PC-3 (cell line): ENCODE results near the gene SLC38A6. TPM values are rescaled to one million over a fixed set of nuclear protein-coding genes. Genes with fewer than 3 reads are reported as not detected.
"Not testable (repeated sequence)": the region's sequence is repeated elsewhere in the genome, so short reads cannot be mapped to it uniquely, and the experiment has no call there.

Experiments
- ATAC-seq: fragments of 200-7000 bp; cut with Tn5 transposase; 2 replicates; pipeline ENCODE4 v1.9.1; 2020; ENCODE audit warnings: mild to moderate bottlenecking, moderate library complexity
- BruUV-seq: library from RNA; stranded (reverse); fragments of 400-500 nt; replicated peaks from 2 replicates; lab custom pipeline; 2021; lab: Mats Ljungman, UMichigan
- CTCF ChIA-PET: fragments of 300-600 bp; sonication (Branson Sonifier 250); formaldehyde crosslinking; loops from one replicate; lab custom pipeline; 2022; ENCODE audit warnings: antibody characterized with exemption; lab: Charles Lee
- POLR2A ChIA-PET: fragments of 300-600 bp; sonication (Branson Sonifier 250); formaldehyde crosslinking; loops from one replicate; lab custom pipeline; 2022; ENCODE audit warnings: antibody characterized with exemption; ENCODE audit not compliant: unreplicated experiment; lab: Charles Lee
- DNase-seq: peaks from one replicate; pipeline ENCODE4 v3.0.0-alpha.2; 2015
- H2AFZ ChIP-seq: fragments of 300-600 bp; sonication (generic); 2 replicates; pipeline ENCODE4 v1.6.0; 2016; ENCODE audit warnings: antibody characterized with exemption, low read length
- H3F3A ChIP-seq: fragments of 300-600 bp; sonication (generic); one replicate; pipeline ENCODE4 v1.6.0; 2017; ENCODE audit warnings: antibody characterized with exemption, low read length, control low read depth, mild to moderate bottlenecking; ENCODE audit not compliant: unreplicated experiment
- H3K27ac ChIP-seq: fragments of 300-600 bp; sonication (generic); 2 replicates; pipeline ENCODE4 v1.5.1; 2016; ENCODE audit warnings: mild to moderate bottlenecking, low read length
- H3K27me3 ChIP-seq: fragments of 300-600 bp; sonication (generic); 2 replicates; pipeline ENCODE4 v1.6.1; 2016; ENCODE audit warnings: low read length, mixed read lengths
- H3K36me3 ChIP-seq: fragments of 300-600 bp; sonication (generic); 2 replicates; pipeline ENCODE4 v1.6.1; 2016; ENCODE audit warnings: low read depth, mixed run types, low read length, mixed read lengths
- H3K4me1 ChIP-seq: fragments of 300-600 bp; sonication (generic); 2 replicates; pipeline ENCODE4 v1.5.1; 2016; ENCODE audit warnings: low read length; ENCODE audit not compliant: insufficient read depth
- H3K4me2 ChIP-seq: fragments of 300-600 bp; sonication (generic); 2 replicates; pipeline ENCODE4 v1.6.0; 2016; ENCODE audit warnings: low read length
- H3K4me3 ChIP-seq: fragments of 300-600 bp; sonication (generic); 2 replicates; pipeline ENCODE4 v1.5.1; 2016; ENCODE audit warnings: mild to moderate bottlenecking, low read length, mixed read lengths
- H3K79me2 ChIP-seq: fragments of 300-600 bp; sonication (generic); 2 replicates; pipeline ENCODE4 v1.6.1; 2017; ENCODE audit warnings: low read length, mixed read lengths
- H3K9ac ChIP-seq: fragments of 300-600 bp; sonication (generic); 2 replicates; pipeline ENCODE4 v1.6.0; 2016; ENCODE audit warnings: mild to moderate bottlenecking, low read length
- H3K9me2 ChIP-seq: fragments of 300-600 bp; sonication (generic); replicated peaks from 2 replicates; pipeline ENCODE4 v1.6.1; 2016; ENCODE audit warnings: mixed run types, low read length, mixed read lengths
- H3K9me3 ChIP-seq: fragments of 300-600 bp; sonication (generic); 2 replicates; pipeline ENCODE4 v1.6.1; 2016; ENCODE audit warnings: low read length, mixed read lengths
- H4K20me1 ChIP-seq: fragments of 300-600 bp; sonication (generic); 2 replicates; pipeline ENCODE4 v1.6.1; 2016; ENCODE audit warnings: low read length, mixed read lengths
- EZH2 ChIP-seq: fragments of 300-600 bp; sonication (generic); IDR thresholded peaks from one replicate; pipeline ENCODE4 v1.6.1; 2017; ENCODE audit warnings: antibody characterized with exemption, mild to moderate bottlenecking, low read length; ENCODE audit not compliant: unreplicated experiment
- EZH2phosphoT487 ChIP-seq: fragments of 300-600 bp; sonication (generic); IDR thresholded peaks from 2 replicates; pipeline ENCODE4 v1.6.1; 2018; ENCODE audit warnings: mild to moderate bottlenecking, antibody characterized with exemption, low read length, borderline replicate concordance
- intact Hi-C: fragments of 100-400 bp; cut with micrococcal nuclease; formaldehyde crosslinking; loops from 2 replicates; pipeline ENCODE4 v1.9.0; 2023
- total RNA-seq: library from RNA; depleted of rRNA; stranded (reverse); fragments of >200 nt; gene quantifications from 2 replicates; pipeline ENCODE4 v1.2.3, GENCODE V29; 2014
- TF ChIP-seq, protein P1 (sequence below): fragments of 300-600 bp; sonication (generic); conservative IDR thresholded peaks from 2 replicates; pipeline ENCODE4 v1.5.1; 2017; ENCODE audit warnings: antibody characterized with exemption, low read depth, mild to moderate bottlenecking, low read length

Gene SLC38A6
- total RNA-seq, 1 experiment from 2014 or later, result 28.0 TPM

DNA sequence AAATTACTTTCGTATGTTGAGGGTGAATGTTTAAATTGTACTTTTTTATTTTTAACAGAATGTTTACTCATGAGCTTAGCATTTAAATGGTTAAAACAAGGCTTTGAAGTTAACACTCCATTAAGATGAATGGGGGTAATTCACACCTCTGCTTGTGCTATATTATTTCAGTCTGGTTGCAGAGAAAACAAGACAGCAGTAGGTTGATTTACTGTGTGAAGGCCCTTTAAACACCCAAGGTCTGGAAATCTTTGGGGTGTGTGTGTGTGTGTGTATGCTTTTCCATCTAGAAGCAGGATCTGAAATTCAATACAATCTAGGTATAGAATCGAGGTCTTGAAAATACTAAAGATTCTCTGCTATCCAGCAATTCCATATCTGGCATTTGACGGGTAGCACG is 83.8 kb downstream of the SLC38A6 start:
- H3K4me1 ChIP-seq, result no peaks in the 10 kb centered on the region
- no peaks in the 10 kb centered on the region for H3F3A ChIP-seq
- no peak overlapping the region for H3K27ac ChIP-seq
- H3K4me2 ChIP-seq, result no peak overlapping the region
- intact Hi-C loops, result loop anchor here (5.0 kb wide), 1 partner anchor 33 kb away; no protein-coding TSS in a partner anchor
- no peak for TF ChIP-seq EZH2phosphoT487
- TF ChIP-seq, protein P1, sequence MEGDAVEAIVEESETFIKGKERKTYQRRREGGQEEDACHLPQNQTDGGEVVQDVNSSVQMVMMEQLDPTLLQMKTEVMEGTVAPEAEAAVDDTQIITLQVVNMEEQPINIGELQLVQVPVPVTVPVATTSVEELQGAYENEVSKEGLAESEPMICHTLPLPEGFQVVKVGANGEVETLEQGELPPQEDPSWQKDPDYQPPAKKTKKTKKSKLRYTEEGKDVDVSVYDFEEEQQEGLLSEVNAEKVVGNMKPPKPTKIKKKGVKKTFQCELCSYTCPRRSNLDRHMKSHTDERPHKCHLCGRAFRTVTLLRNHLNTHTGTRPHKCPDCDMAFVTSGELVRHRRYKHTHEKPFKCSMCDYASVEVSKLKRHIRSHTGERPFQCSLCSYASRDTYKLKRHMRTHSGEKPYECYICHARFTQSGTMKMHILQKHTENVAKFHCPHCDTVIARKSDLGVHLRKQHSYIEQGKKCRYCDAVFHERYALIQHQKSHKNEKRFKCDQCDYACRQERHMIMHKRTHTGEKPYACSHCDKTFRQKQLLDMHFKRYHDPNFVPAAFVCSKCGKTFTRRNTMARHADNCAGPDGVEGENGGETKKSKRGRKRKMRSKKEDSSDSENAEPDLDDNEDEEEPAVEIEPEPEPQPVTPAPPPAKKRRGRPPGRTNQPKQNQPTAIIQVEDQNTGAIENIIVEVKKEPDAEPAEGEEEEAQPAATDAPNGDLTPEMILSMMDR, result no peak
- TF ChIP-seq EZH2, result no peak
- no peak overlapping the region for H2AFZ ChIP-seq
- no peak for DNase-seq
- no peaks in the 10 kb centered on the region for H3K27me3 ChIP-seq
- ATAC-seq, result no peak
- H4K20me1 ChIP-seq, result no peaks in the 10 kb centered on the region
- ChIA-PET POLR2A (no interaction called here), CTCF (interaction anchor here (0.6 kb wide), 1 partner anchor 345 kb away, joined by 3 read pairs; no protein-coding TSS in a partner anchor)
- no peaks in the 10 kb centered on the region for H3K9me2 ChIP-seq
- no peak overlapping the region for H3K4me3 ChIP-seq
- no peaks in the 10 kb centered on the region for H3K9me3 ChIP-seq
- no peak overlapping the region for H3K9ac ChIP-seq
- no peaks in the 10 kb centered on the region for H3K36me3 ChIP-seq
- BruUV-seq, result no TSS peak
- no peaks in the 10 kb centered on the region for H3K79me2 ChIP-seq

DNA sequence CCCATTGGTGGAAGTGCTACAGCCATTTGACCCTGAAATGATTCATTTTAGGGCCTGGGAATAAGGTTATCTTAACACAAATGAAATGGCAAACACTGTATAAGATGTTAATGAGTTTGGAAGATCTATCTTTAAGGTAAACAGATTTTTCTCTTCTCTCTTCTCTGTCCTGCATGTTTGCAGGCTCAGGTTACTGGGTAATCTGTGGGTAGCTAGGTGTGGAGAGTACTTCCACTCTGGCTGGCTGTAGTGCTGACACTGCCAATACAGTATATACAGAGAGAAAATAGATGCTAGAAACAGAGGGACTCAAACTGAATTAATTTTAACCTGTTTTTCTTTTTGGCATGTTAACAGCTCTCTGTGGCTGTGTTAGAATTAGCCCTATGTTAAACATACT is 84.6 kb downstream of the SLC38A6 start:
- Histone ChIP-seq H3K4me3 (no peak overlapping the region), H3K9me3 (no peaks in the 10 kb centered on the region), H3F3A (no peaks in the 10 kb centered on the region), H2AFZ (no peak overlapping the region), H4K20me1 (no peaks in the 10 kb centered on the region), H3K4me2 (no peak overlapping the region), H3K36me3 (no peaks in the 10 kb centered on the region), H3K79me2 (no peaks in the 10 kb centered on the region), H3K9me2 (no peaks in the 10 kb centered on the region), H3K9ac (no peak overlapping the region), H3K27me3 (no peaks in the 10 kb centered on the region), H3K4me1 (no peaks in the 10 kb centered on the region), H3K27ac (no peak overlapping the region)
- ChIA-PET POLR2A (interaction anchor here (0.5 kb wide), 1 partner anchor 416 kb away, joined by 4 read pairs; the partner anchor contains the start of gene SIX1), CTCF (no interaction called here)
- DNase-seq (no peak), ATAC-seq (peak; percentile 92)
- no TSS peak for BruUV-seq
- intact Hi-C loops, result loop anchor here (5.0 kb wide), 1 partner anchor 33 kb away; no protein-coding TSS in a partner anchor
- no peak for TF ChIP-seq EZH2
- no peak for TF ChIP-seq EZH2phosphoT487
- TF ChIP-seq, protein P1, result no peak

DNA sequence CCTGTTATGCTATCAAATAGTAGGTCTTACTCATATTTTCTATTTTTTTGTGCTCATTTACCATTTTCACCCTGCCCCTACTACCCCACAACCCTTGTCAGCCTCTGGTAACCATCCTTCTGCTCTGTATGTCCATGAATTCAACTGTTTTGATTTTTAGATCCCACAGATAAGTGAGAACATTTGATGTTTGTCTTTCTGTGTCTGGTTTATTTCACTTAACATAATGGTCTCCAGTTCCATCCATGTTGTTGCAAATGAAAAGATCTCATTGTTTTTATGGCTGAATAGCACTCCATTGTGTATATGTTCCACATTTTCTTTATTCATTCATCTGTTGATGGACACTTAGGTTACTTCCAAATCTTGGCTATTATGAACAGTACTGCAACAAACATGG is 91.4 kb downstream of the SLC38A6 start:
- H3K9ac ChIP-seq, BruUV-seq, H3K9me3 ChIP-seq, DNase-seq, POLR2A ChIA-PET, H3K9me2 ChIP-seq, H3K79me2 ChIP-seq, H3K27ac ChIP-seq, H3K27me3 ChIP-seq, CTCF ChIA-PET, H3K4me3 ChIP-seq, H3K36me3 ChIP-seq, ATAC-seq, H3F3A ChIP-seq, H3K4me2 ChIP-seq, H2AFZ ChIP-seq, H4K20me1 ChIP-seq, intact Hi-C loops: not testable (repeated sequence)
- peaks cover 22% of the 10 kb centered on the region for H3K4me1 ChIP-seq
